ENCODE results near the gene FTL.

- TF ChIP-seq POLR2A (IDR thresholded peaks at IDR 0.05) (no peak), CTCF (IDR thresholded peaks at IDR 0.05) (no peak)
Observed at GRCh38 chr19:48921721-48922500, 43.2 kb upstream of the FTL start.

All from testis (tissue), 2 donors.